ENCODE results near the gene KIAA1328. TPM values are rescaled to one million over a fixed set of nuclear protein-coding genes. Genes with fewer than 3 reads are reported as not detected.
A peak's percentile ranks its signal among the peaks of the same experiment; 100 is the strongest.

Gene KIAA1328
- total RNA-seq, 1 donor from 2014 or later: 17.2 TPM

- no peak for DNase-seq (ENCODE audit: extremely low spot score in 2 of 2)
- Histone ChIP-seq H3K27me3 (no peaks in the 10 kb centered on the region), H3K27ac (no peak overlapping the region), H3K4me3 (no peak overlapping the region), H3K9me3 (no peaks in the 10 kb centered on the region), H3K4me1 (peaks cover 8% of the 10 kb centered on the region), H3K36me3 (no peaks in the 10 kb centered on the region)
- no peak for TF ChIP-seq CTCF (IDR thresholded peaks at IDR 0.05)
- TF ChIP-seq POLR2AphosphoS5 (IDR thresholded peaks at IDR 0.05; ENCODE audit: insufficient read depth in 1 of 2, low read depth in 1 of 2): no peak
- TF ChIP-seq POLR2A (IDR thresholded peaks at IDR 0.05): no peak
- intact Hi-C loops (cut with DNase I): no loop called here
Observed at GRCh38 chr18:37252854-37253393, 424.0 kb downstream of the KIAA1328 start.

GRCh38 chr18:37253394-37254235, 424.7 kb downstream of the KIAA1328 start:
- no peak overlapping the region for H3K27ac ChIP-seq
- intact Hi-C loops (cut with DNase I): no loop called here
- peak overlapping the region; percentile 33 to 41 for H3K4me3 ChIP-seq
- no peaks in the 10 kb centered on the region for H3K27me3 ChIP-seq
- peaks cover 8% of the 10 kb centered on the region for H3K4me1 ChIP-seq
- H3K36me3 ChIP-seq: no peaks in the 10 kb centered on the region
- H3K9me3 ChIP-seq: no peaks in the 10 kb centered on the region
- TF ChIP-seq POLR2A (IDR thresholded peaks at IDR 0.05): no peak
- no peak for TF ChIP-seq POLR2AphosphoS5 (IDR thresholded peaks at IDR 0.05; ENCODE audit: insufficient read depth in 1 of 2, low read depth in 1 of 2)
- no peak for TF ChIP-seq CTCF (IDR thresholded peaks at IDR 0.05)
- no peak for DNase-seq (ENCODE audit: extremely low spot score in 2 of 2)

- Histone ChIP-seq H3K4me1 (peaks cover 8% of the 10 kb centered on the region), H3K9me3 (no peaks in the 10 kb centered on the region), H3K27ac (no peak overlapping the region), H3K36me3 (no peaks in the 10 kb centered on the region), H3K27me3 (no peaks in the 10 kb centered on the region), H3K4me3 (peak overlapping the region; percentile 33 to 41)
- no peak for DNase-seq (ENCODE audit: extremely low spot score in 2 of 2)
- TF ChIP-seq POLR2A (IDR thresholded peaks at IDR 0.05) (no peak), POLR2AphosphoS5 (IDR thresholded peaks at IDR 0.05; ENCODE audit: insufficient read depth in 1 of 2, low read depth in 1 of 2) (no peak), CTCF (IDR thresholded peaks at IDR 0.05) (no peak)
- intact Hi-C loops (cut with DNase I): no loop called here
Observed at GRCh38 chr18:37254236-37254754, 425.4 kb downstream of the KIAA1328 start.

- H3K27ac ChIP-seq: no peak overlapping the region
- no peaks in the 10 kb centered on the region for H3K27me3 ChIP-seq
- DNase-seq (ENCODE audit: extremely low spot score in 2 of 2): no peak
- TF ChIP-seq POLR2A (IDR thresholded peaks at IDR 0.05) (no peak), CTCF (IDR thresholded peaks at IDR 0.05) (no peak), POLR2AphosphoS5 (IDR thresholded peaks at IDR 0.05; ENCODE audit: insufficient read depth in 1 of 2, low read depth in 1 of 2) (no peak)
- intact Hi-C loops (cut with DNase I): loop anchor here (5.0 kb wide), 1 partner anchor 1622 kb away; no protein-coding TSS in a partner anchor
- H3K36me3 ChIP-seq: no peaks in the 10 kb centered on the region
- no peak overlapping the region for H3K4me3 ChIP-seq
- H3K4me1 ChIP-seq: peaks cover 8% of the 10 kb centered on the region
- no peaks in the 10 kb centered on the region for H3K9me3 ChIP-seq
Observed at GRCh38 chr18:37254973-37255372, 426.0 kb downstream of the KIAA1328 start.

All from vagina (tissue), 2 donors.